ENCODE results near the gene BCL2.
"Not testable (repeated sequence)": the region's sequence is repeated elsewhere in the genome, so short reads cannot be mapped to it uniquely, and the experiment has no call there.

Gene BCL2

GRCh38 chr18:63257453-63257852, 62.1 kb downstream of the BCL2 start:
- DNase-seq (ENCODE audit: low read depth) = no peak

- DNase-seq (ENCODE audit: low read depth) = no peak
Measured at GRCh38 chr18:63255435-63255834, 64.1 kb downstream of the BCL2 start.

- no peak for DNase-seq (ENCODE audit: low read depth)
Measured at GRCh38 chr18:63254716-63255399, 64.7 kb downstream of the BCL2 start.

- DNase-seq (ENCODE audit: low read depth) = peak; percentile 49
Measured at GRCh38 chr18:63253428-63254372, 65.9 kb downstream of the BCL2 start.

- DNase-seq (ENCODE audit: low read depth) = no peak
Measured at GRCh38 chr18:63253014-63253413, 66.6 kb downstream of the BCL2 start.

- no peak for DNase-seq (ENCODE audit: low read depth)
Measured at GRCh38 chr18:63249771-63250170, 69.8 kb downstream of the BCL2 start.

- DNase-seq (ENCODE audit: low read depth) = no peak
Measured at GRCh38 chr18:63247926-63248325, 71.6 kb downstream of the BCL2 start.

- DNase-seq (ENCODE audit: low read depth) = no peak
Measured at GRCh38 chr18:63247506-63247905, 72.1 kb downstream of the BCL2 start.

GRCh38 chr18:63245600-63245999, 74.0 kb downstream of the BCL2 start:
- DNase-seq (ENCODE audit: low read depth) = no peak

GRCh38 chr18:63244607-63245006, 75.0 kb downstream of the BCL2 start:
- DNase-seq (ENCODE audit: low read depth) = peak; percentile 11

- DNase-seq (ENCODE audit: low read depth) = no peak
Measured at GRCh38 chr18:63241760-63242159, 77.8 kb downstream of the BCL2 start.

- DNase-seq (ENCODE audit: low read depth) = no peak
Measured at GRCh38 chr18:63241317-63241712, 78.3 kb downstream of the BCL2 start.

GRCh38 chr18:63240531-63241316, 78.8 kb downstream of the BCL2 start:
- DNase-seq (ENCODE audit: low read depth) = peak; percentile 29

- DNase-seq (ENCODE audit: low read depth) = no peak
Measured at GRCh38 chr18:63238693-63239075, 80.9 kb downstream of the BCL2 start.

GRCh38 chr18:63237881-63238692, 81.5 kb downstream of the BCL2 start:
- DNase-seq (ENCODE audit: low read depth) = peak; percentile 86

GRCh38 chr18:63236921-63237846, 82.4 kb downstream of the BCL2 start:
- no peak for DNase-seq (ENCODE audit: low read depth)

GRCh38 chr18:63236406-63236805, 83.2 kb downstream of the BCL2 start:
- DNase-seq (ENCODE audit: low read depth) = no peak

GRCh38 chr18:63235920-63236319, 83.6 kb downstream of the BCL2 start:
- not testable (repeated sequence) for DNase-seq (ENCODE audit: low read depth)

GRCh38 chr18:63234841-63235240, 84.7 kb downstream of the BCL2 start:
- no peak for DNase-seq (ENCODE audit: low read depth)

GRCh38 chr18:63234432-63234831, 85.1 kb downstream of the BCL2 start:
- no peak for DNase-seq (ENCODE audit: low read depth)
